22Rv1 (cell line): ENCODE results near the gene LEMD2.

Experiments
- H3K27ac ChIP-seq: fragments of 450-650 bp; 2 replicates; pipeline ENCODE4 v1.5.1; 2017
- ZFX ChIP-seq: fragments of 450-650 bp; IDR thresholded peaks from 2 replicates; pipeline ENCODE4 v1.6.1; 2017; ENCODE audit warnings: antibody characterized with exemption, borderline replicate concordance
- TF ChIP-seq, protein P1 (sequence below): fragments of 450-650 bp; IDR thresholded peaks from 2 replicates; pipeline ENCODE4 v1.5.1; 2017; ENCODE audit warnings: mild to moderate bottlenecking

Gene LEMD2

DNA sequence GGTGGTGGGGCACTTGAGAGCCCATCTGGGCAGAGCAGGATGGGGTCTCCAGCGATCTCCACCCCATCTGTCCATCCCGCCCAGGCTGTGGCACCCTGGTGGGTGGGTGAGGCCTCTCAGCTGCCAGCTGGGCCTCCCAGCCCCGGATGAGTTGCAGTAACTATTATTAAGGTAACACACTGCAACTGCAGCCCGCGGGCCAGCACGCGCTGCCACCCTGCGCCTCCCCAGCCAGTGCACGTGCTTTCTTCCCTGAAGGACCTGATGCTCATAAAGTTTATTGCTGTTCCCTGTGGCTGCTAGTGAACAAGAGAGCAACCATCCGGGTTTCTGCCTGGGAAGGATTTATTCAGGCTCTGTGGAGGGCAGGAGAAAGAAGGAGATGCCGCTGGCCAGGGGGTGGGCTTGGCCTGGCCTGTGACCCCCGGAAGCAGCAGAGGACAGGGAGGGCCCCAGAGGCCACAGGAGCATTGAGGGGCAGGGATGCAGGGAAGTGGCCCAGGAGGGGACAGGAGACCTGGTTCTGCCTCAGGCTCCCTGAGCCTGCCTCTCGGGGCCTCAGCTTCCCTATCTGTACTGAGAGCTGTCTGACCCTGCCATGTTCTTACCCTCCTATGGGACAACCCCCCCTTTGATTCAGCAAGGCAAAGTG is 43.9 kb downstream of the LEMD2 start:
- TF ChIP-seq ZFX: no peak
- TF ChIP-seq, protein P1, sequence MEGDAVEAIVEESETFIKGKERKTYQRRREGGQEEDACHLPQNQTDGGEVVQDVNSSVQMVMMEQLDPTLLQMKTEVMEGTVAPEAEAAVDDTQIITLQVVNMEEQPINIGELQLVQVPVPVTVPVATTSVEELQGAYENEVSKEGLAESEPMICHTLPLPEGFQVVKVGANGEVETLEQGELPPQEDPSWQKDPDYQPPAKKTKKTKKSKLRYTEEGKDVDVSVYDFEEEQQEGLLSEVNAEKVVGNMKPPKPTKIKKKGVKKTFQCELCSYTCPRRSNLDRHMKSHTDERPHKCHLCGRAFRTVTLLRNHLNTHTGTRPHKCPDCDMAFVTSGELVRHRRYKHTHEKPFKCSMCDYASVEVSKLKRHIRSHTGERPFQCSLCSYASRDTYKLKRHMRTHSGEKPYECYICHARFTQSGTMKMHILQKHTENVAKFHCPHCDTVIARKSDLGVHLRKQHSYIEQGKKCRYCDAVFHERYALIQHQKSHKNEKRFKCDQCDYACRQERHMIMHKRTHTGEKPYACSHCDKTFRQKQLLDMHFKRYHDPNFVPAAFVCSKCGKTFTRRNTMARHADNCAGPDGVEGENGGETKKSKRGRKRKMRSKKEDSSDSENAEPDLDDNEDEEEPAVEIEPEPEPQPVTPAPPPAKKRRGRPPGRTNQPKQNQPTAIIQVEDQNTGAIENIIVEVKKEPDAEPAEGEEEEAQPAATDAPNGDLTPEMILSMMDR: no peak
- H3K27ac ChIP-seq: peak overlapping the region; percentile 48

- no peak for TF ChIP-seq ZFX
- TF ChIP-seq, protein P1: peak; percentile 95
- H3K27ac ChIP-seq: peak overlapping the region; percentile 48
Measured at GRCh38 chr6:33744001-33744848, 44.7 kb downstream of the LEMD2 start.

- no peak overlapping the region for H3K27ac ChIP-seq
- no peak for TF ChIP-seq ZFX
Measured at GRCh38 chr6:33742837-33743236, 46.1 kb downstream of the LEMD2 start.

GRCh38 chr6:33742092-33742491 is 46.8 kb downstream of the LEMD2 start:
- no peak for TF ChIP-seq ZFX
- TF ChIP-seq, protein P1: no peak

DNA sequence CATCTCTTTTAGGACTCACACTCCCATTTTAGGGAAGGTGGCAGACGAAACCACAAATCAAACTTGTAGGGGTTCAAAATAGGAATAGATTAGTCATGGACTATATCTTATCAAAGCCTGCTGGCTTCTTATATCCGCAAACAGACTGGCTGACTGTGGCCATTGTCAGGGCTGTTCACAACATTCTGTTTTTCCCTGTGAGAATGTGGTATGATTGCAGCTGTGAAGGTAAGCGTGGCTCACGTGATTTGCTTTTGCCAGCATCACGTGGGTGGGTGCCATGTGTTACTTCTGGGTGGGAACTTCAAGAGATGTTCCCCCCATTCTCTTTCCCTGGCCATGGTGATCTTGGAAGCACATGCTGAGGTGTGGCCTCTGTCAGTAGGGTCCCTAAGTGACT is 48.1 kb downstream of the LEMD2 start:
- H3K27ac ChIP-seq: no peak overlapping the region
- TF ChIP-seq ZFX: no peak
- TF ChIP-seq, protein P1: no peak

More at GRCh38 chr6:33742092-33742491, 46.8 kb downstream of the LEMD2 start:
- H3K27ac ChIP-seq: no peak overlapping the region

- TF ChIP-seq, protein P1: no peak
- TF ChIP-seq ZFX: no peak
- H3K27ac ChIP-seq: no peak overlapping the region
Measured at GRCh38 chr6:33740204-33740608, 48.7 kb downstream of the LEMD2 start.

DNA sequence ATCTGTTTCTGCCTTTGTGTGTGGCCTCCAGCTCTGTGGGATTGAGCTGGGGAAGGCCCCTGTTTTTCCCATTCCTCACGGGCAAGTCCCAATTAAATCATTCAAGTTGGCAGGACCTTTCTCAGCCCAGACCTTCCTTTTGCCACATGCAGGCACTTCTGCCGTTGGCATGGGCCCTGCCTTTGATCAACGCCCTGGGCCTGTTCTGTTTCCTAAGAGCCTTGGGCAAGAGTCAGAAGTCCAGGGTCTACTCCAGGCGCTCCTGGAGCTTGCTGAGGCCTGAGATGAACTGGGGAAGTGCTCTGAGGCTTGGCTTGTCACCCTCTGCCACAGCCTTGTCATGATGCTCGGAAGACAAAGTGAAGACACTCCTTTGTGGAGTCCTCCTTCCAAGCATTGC is 49.4 kb downstream of the LEMD2 start:
- TF ChIP-seq, protein P1: no peak
- TF ChIP-seq ZFX: no peak
- H3K27ac ChIP-seq: no peak overlapping the region

GRCh38 chr6:33738879-33739278 is 50.1 kb downstream of the LEMD2 start:
- no peak for TF ChIP-seq ZFX
- TF ChIP-seq, protein P1: no peak
- no peak overlapping the region for H3K27ac ChIP-seq
